GM21390 (cell line): ENCODE results near the gene EPHB2.
"Not testable (repeated sequence)": the region's sequence is repeated elsewhere in the genome, so short reads cannot be mapped to it uniquely, and the experiment has no call there.

Experiments
- ATAC-seq: cut with Tn5 transposase; IDR thresholded peaks from one replicate; pipeline ENCODE4 v1.9.1; 2021; ENCODE audit not compliant: unreplicated experiment

EPHB2 gene

GRCh38 chr1:22710701-22711049 is at the start of gene EPHB2:
Gene EPHB2 (plus strand): TSS chr1:22710839. CDS start chr1:22710983, 144 bp downstream.
- no peak for ATAC-seq

GRCh38 chr1:22661880-22662279 is 48.8 kb upstream of the EPHB2 start:
- ATAC-seq = no peak

DNA sequence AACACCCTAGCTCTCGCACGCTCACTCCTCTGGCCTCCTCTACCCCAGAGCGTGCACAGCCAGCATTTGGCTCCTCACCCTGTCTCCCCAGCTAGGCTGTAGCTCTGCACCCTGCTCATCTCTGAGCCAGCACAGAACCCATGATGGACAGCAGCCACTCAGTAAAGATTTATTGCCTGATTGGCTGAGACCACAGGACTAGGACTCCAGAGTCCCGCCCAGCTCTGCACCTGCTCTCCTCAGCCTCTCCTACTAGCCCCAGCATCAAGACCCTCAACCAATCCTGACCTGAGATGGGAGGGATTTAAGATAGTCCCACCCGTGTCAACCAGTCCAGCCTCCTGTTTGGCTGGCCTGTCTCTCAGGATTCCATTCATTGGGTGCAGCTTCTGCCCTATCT is 48.3 kb upstream of the EPHB2 start:
- ATAC-seq = no peak

DNA sequence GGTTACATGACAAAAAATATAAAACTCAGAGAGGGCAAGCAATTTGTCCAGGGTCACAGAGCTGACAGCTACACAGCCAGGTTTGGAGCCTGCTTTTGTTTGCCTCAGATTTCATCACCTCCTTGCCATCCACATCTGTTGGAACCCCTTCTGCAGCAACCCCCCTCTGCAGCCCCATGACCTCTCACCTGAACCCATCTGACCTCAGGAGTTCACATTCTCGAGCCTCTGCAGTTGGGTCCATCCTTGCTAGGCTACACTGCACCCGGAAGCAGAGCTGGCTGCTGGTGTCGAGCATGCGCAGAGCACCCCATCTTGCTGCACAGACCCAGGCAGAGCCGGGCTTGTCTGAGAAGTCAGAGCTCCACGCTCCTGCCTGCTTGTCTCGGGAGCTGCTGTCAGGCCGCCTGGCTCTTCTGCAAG is 47.6 kb upstream of the EPHB2 start:
- no peak for ATAC-seq

GRCh38 chr1:22665752-22666151 is 44.9 kb upstream of the EPHB2 start:
- no peak for ATAC-seq

- ATAC-seq = no peak
Measured at GRCh38 chr1:22666412-22666811, 44.2 kb upstream of the EPHB2 start.

DNA sequence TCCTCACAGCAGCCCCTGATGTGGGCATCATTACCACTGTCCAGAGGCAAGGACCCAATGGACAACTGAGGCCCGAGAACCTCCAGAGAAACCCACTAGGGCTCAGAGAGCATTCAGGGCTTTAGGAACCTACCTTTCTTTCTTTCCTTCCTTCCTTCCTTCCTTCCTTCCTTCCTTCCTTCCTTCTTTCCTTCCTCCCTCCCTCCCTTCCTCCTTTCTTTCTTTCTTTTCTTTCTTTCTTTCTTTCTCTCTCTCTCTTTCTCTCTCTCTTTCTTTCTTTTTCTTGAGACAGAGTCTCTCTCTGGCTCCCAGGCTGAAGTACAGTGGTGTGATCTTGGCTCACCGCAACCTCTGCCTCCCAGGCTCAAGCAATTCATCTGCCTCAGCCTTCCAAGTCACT is 41.8 kb upstream of the EPHB2 start:
- not testable (repeated sequence) for ATAC-seq

DNA sequence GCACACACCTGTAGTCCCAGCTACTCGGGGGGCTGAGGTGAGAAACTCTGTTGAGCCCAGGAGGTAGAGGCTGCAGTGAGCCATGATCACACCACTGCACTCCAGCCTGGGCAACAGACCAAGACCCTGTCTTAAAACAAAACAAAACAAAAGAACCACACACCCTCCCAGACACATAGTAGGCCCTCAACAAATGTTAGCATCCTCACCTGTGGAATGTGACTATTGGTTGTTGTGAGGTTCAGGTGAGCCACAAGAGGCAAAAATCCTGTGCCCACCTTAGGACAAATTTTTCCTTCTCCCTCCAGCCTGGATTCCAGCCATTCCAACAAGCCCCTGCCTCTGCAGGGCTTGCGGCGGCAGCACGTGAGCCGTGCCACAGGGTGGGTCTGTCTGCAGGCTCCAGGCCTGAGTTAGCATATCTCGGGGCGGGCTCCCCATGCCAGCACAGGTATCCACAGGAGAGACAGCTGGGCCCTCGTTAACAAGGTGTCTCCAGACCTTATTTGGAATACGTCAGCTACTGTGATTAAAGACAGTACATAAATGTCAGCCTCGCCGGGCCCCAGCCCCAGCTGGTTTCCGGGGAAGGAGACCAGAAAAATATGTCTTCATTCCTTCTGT is 40.2 kb upstream of the EPHB2 start:
- ATAC-seq = no peak

GRCh38 chr1:22671999-22672398 is 38.6 kb upstream of the EPHB2 start:
- ATAC-seq = no peak

DNA sequence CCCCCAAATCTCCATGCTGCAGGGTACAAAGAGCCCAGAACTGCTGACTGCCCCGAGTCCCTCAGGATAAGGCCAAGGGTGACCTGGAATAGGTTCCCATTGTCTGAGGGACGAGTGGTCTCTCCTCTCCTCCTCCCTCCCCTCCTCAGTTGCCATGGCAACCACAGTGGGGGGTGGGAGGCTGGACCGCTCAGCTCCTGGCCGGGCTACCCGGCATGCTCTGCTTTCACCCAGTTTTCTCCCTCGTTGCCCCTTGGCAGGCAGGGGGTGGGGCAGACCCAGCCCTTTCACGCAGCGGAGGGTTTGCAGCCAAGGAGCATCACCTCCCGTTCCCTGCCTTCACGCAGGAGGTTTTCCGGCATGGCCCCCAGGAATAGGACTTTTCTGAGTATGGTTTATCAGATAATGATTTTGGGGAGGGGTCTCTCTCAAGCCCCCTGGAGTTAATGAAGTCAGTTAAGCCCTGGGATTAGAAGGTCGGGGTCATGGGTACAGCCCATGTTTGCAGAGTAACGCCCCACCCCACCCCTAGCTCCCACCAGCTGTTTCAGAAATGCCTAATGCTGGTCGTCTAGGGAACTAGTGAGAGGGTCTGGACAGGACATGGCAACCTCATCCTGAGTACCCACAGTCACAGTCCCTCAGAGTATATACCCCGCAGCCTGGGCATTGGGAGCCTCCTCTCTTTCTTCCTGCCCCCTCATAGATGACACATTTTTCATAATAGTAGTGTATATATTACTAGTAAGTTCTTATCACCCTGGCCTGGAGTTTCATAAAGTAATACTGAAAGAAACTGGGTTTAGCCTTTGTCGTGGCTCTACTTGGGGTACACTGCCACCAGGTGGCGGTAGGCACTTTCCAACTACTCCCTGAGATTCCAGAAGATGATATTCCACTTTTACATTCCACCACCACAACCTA is 36.9 kb upstream of the EPHB2 start:
- no peak for ATAC-seq

GRCh38 chr1:22674410-22674749 is 36.3 kb upstream of the EPHB2 start:
- ATAC-seq = no peak

- not testable (repeated sequence) for ATAC-seq
Measured at GRCh38 chr1:22676151-22676550, 34.5 kb upstream of the EPHB2 start.

- no peak for ATAC-seq
Measured at GRCh38 chr1:22676916-22677583, 33.6 kb upstream of the EPHB2 start.

DNA sequence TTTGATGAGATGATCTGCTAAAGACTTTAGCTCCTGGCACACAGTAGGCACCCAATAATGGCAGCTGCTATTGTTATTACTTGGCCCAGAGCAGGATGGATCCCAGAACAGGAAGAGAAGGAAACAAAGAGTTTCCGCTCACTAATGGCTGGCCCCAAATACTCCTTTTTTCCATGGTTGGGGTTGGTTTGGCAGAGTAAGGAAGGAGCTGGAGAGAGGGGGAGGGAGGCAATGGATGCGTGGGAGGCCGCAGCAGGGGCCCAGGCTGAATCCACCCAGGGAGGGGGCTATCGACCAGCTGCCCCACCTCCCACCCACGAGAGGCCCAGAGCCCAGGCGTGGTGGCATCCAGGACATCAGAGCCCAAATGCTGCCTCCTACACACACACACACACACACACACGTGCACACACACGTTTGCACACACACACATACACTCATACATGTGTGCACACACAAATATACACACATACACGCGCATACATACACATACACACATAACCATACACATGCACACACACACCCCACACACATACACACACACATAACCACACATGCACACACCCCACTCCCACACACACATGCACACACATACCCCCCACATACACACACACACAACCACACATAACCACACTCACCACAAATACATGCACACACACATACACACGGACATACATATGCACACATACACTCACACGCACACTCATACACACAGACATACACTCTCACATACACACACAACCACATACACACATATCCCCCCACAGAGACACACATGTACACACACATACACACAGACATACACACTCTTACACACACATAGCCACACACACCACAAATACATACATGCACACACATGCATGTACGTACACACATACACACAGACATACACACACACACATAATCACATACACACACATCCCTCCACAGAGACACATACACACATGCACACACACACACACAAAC is 32.4 kb upstream of the EPHB2 start:
- ATAC-seq = no peak

- no peak for ATAC-seq
Measured at GRCh38 chr1:22680726-22681125, 29.9 kb upstream of the EPHB2 start.

- no peak for ATAC-seq
Measured at GRCh38 chr1:22681556-22682276, 28.9 kb upstream of the EPHB2 start.

DNA sequence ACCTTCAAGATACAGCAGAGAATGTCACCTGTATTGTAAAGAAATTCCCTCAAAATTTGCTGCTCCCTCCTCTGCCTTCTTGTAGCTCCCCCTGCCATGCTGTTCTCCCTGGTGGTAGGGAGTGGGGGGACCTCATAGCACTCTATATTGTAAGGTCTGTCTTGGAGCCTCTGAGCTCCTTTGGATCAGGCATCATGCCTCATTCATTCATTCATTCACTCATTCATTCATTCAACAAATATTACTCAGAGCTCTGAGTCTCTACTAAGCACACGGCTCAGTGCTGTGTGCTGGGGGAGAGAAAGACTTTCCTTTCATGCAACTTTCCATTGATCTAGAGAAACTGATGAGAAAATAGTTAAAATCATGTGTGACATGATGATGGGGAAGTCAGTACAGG is 27.1 kb upstream of the EPHB2 start:
- no peak for ATAC-seq

DNA sequence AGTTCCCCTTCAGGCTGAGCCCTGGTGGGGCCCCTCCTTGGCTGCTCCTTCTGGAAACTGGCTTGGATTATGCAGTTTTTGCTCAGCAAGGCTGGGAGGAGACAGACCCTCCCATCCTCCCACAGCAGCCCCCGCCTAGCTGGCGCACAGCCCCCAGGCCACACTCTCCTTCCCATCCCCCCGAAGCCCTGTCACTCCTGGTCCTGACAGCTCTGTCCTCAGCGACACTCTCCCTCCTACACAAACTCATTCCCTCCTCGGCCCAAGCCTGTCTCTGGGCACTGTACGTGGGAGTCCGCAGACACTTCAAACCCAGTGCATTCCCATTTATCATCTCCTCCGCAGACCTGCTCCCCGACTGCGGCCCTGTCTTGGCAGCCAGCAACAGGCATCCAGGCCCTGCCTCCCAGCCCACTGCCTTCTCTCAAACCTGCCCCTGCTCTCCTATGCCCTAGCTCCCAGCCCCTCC is 25.0 kb upstream of the EPHB2 start:
- no peak for ATAC-seq

- no peak for ATAC-seq
Measured at GRCh38 chr1:22687191-22687590, 23.4 kb upstream of the EPHB2 start.

DNA sequence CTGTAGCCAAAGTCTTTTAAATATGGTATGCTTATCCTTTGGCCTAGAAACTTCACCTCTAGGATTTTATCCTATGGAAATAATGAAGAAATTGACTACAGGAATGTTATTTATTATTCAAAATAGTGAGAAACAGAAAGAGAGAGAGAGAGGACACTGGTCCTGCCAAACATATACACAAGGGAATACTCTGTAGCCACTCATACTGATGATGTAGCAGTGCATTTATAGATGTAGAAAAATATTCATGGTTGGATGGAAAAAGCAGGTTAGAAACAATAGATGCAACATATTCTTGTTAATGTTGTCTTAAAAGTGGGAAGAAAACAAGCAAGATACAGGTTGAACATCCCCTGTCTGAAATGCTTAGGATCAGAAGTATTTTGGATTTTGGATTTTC is 22.2 kb upstream of the EPHB2 start:
- ATAC-seq = no peak
